Lower lobe of right lung (tissue), 2 donors: ENCODE data around the gene RAET1E. TPM values are rescaled to one million over a fixed set of nuclear protein-coding genes. Genes with fewer than 3 reads are reported as not detected.

Experiments
- ATAC-seq, 2 donors: fragments of 200-7000 bp; cut with Tn5 transposase; one replicate each; pipeline ENCODE4 v1.9.1; 2020 to 2022; ENCODE audit warnings: mild to moderate bottlenecking in 2 of 2, moderate library complexity in 2 of 2
- DNase-seq: peaks from one replicate; pipeline ENCODE4 v3.0.0-alpha.2; 2020
- H3K27ac ChIP-seq: fragments of 200-600 bp; one replicate; pipeline ENCODE4 v1.8.0; 2022
- H3K27me3 ChIP-seq: fragments of 200-600 bp; one replicate; pipeline ENCODE4 v1.8.0; 2022; ENCODE audit warnings: low read depth
- H3K36me3 ChIP-seq: fragments of 200-600 bp; one replicate; pipeline ENCODE4 v1.8.0; 2022; ENCODE audit warnings: mild to moderate bottlenecking
- H3K4me1 ChIP-seq: fragments of 200-600 bp; one replicate; pipeline ENCODE4 v1.8.0; 2022
- H3K4me3 ChIP-seq: fragments of 200-600 bp; one replicate; pipeline ENCODE4 v1.8.0; 2022; ENCODE audit warnings: mild to moderate bottlenecking
- H3K9me3 ChIP-seq: fragments of 200-600 bp; one replicate; pipeline ENCODE4 v1.8.0; 2022
- intact Hi-C: fragments of 100-400 bp; cut with DNase I; formaldehyde crosslinking; loops from one replicate; pipeline ENCODE4 v1.11.0; 2022
- total RNA-seq: library from RNA; stranded (reverse); fragmentation: NEBNext Ultra II Directional; extraction: Animal tissue kit (Norgen Biotek cat#: 25700); gene quantifications from one replicate; pipeline ENCODE4 v1.2.1, GENCODE V29; 2021
- TF ChIP-seq, protein P1 (sequence below): fragments of 200-600 bp; IDR thresholded peaks from one replicate; pipeline ENCODE4 v1.8.0; 2022; ENCODE audit warnings: antibody characterized with exemption, mild to moderate bottlenecking
- donor health status: DM: no; HTN: yes; CAD: no; lungs with severe emphysema.

The RAET1E gene
- total RNA-seq, 1 donor from 2014 or later: not detected

DNA sequence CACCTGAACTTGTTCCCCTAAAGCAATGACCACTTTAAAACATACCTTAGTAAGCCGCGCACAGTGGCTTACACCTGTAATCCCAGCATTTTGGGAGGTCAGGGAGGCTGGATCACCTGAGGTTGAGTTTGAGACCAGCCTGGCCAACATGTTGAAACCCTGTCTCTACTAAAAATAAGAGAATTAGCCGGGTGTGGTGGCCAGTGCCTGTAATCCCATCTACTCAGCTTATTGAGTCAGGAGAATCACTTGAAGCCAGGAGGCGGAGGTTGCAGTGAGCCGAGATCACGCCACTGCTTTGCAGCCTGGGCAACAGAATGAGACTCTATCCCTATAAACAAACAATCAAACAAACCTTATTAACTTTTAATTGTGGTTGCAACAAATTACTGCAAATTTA lies 1.6 kb upstream of the RAET1E start:
- TF ChIP-seq, protein P1, sequence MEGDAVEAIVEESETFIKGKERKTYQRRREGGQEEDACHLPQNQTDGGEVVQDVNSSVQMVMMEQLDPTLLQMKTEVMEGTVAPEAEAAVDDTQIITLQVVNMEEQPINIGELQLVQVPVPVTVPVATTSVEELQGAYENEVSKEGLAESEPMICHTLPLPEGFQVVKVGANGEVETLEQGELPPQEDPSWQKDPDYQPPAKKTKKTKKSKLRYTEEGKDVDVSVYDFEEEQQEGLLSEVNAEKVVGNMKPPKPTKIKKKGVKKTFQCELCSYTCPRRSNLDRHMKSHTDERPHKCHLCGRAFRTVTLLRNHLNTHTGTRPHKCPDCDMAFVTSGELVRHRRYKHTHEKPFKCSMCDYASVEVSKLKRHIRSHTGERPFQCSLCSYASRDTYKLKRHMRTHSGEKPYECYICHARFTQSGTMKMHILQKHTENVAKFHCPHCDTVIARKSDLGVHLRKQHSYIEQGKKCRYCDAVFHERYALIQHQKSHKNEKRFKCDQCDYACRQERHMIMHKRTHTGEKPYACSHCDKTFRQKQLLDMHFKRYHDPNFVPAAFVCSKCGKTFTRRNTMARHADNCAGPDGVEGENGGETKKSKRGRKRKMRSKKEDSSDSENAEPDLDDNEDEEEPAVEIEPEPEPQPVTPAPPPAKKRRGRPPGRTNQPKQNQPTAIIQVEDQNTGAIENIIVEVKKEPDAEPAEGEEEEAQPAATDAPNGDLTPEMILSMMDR: no peak
- Histone ChIP-seq H3K9me3 (no peaks in the 10 kb centered on the region), H3K4me3 (no peak overlapping the region), H3K36me3 (no peaks in the 10 kb centered on the region), H3K27me3 (no peaks in the 10 kb centered on the region), H3K27ac (no peak overlapping the region), H3K4me1 (peaks cover 32% of the 10 kb centered on the region)
- intact Hi-C loops: no loop called here
- ATAC-seq: no peak
- DNase-seq: no peak

DNA sequence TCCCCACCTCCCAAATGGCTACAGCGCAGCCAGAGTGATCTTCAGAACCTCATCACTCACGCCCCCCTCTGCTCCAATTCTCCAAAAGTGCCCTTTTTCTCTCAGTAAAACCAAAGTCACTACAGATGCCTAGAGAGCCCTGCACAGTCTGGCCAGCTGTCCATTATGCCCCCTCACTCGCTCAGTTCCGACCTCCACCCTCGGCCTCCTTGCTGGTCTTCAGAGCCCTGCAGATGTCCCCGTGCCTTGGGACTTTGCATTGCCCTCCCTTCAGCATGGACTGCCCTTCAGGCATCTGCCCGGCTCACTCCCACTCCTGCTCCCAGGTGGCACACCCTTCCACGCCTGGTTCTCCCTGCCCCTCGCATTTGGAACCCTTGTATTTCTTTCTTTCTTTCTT lies 1.1 kb upstream of the RAET1E start:
- H3K9me3 ChIP-seq: no peaks in the 10 kb centered on the region
- intact Hi-C loops: no loop called here
- H3K27ac ChIP-seq: no peak overlapping the region
- TF ChIP-seq, protein P1: no peak
- H3K27me3 ChIP-seq: no peaks in the 10 kb centered on the region
- ATAC-seq (no peak), DNase-seq (no peak)
- H3K4me1 ChIP-seq: peaks cover 32% of the 10 kb centered on the region
- H3K36me3 ChIP-seq: no peaks in the 10 kb centered on the region
- no peak overlapping the region for H3K4me3 ChIP-seq

DNA sequence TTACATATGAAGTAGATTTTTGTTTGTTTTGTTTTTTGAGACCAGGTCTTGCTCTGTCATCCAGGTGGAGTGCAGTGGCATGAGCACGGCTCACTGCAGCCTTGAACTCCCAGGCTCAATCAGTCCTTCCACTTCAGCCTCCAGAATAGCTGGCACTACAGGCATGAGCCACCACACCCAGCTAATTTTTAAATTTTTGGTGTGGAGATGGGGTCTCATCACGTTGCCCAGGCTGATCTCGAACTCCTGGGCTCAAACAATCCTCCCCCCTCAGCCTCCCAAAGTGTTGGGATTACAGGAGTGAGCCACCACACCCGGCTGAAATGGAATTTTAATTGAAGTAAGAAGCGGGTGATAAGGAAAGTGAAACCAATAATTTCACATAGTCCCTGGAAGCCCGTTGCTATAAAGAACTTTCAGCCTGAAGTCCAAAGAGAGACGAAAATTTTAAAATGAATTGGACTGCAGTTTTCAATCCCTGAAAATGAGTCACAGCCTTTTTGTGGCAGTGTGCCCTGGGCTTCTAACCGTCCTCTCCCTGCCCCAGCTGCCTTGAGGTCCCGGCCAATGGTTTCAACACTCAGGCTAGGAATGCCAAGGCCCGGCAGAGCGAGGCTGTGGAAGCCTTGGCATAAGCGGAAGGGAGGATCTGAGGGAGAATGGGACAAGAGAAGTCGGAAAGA lies 757 bp downstream of the RAET1E start:
- peak; percentile 75 to 87 for ATAC-seq
- Histone ChIP-seq H3K4me1 (peaks cover 32% of the 10 kb centered on the region), H3K4me3 (peak overlapping the region; percentile 32), H3K27me3 (no peaks in the 10 kb centered on the region), H3K36me3 (no peaks in the 10 kb centered on the region), H3K27ac (peak overlapping the region; percentile 83), H3K9me3 (no peaks in the 10 kb centered on the region)
- intact Hi-C loops: no loop called here
- peak; percentile 59 for DNase-seq
- TF ChIP-seq, protein P1: no peak

DNA sequence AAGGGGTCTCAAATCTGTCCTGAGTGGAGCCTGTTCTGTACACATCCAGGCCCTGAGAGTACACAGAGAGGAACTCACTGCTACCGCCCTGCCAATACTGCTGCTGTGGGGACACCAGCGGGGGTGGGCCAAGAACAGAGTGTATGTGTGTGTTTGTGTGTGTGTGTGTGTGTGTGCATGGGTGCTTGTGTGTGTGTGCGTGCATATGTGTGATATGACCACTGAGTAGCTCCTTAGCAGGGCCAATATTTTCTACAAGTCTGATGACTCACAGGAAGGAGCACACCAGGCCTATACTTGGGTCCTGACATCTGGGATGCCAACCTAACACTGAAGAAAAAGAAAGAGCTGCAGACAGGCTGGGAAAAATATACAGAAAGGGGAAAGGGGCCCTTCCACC lies 1.4 kb downstream of the RAET1E start:
- H3K36me3 ChIP-seq: no peaks in the 10 kb centered on the region
- no peaks in the 10 kb centered on the region for H3K27me3 ChIP-seq
- peaks cover 32% of the 10 kb centered on the region for H3K4me1 ChIP-seq
- H3K4me3 ChIP-seq: no peak overlapping the region
- peak in 1 of 2 donors; percentile 42 for ATAC-seq
- peak overlapping the region; percentile 83 for H3K27ac ChIP-seq
- intact Hi-C loops: no loop called here
- TF ChIP-seq, protein P1: no peak
- no peaks in the 10 kb centered on the region for H3K9me3 ChIP-seq
- no peak for DNase-seq

DNA sequence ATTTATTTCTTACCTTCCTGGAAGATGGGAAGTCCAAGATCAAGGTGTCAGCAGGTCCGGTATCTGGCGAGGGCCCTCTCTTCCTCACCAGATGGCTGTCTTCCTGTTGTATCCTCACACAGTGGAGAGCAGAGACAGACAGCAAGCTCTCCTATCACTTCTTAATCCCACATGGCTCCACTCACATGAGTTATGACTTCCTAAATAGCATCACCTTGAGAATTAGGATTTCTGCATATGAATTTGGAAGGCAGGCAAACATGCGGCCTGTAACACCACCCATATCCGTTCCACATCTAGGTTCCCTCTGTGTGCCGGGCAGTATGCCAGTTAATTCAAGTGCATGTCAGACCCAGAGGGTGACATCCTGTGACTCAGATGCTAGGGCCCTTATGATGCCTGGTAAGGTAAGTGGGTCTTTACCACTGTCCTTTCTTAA lies 2.1 kb downstream of the RAET1E start:
- peak; percentile 51 to 60 for ATAC-seq

More for the DNA sequence above, 2.1 kb downstream of the RAET1E start:
- peaks cover 32% of the 10 kb centered on the region for H3K4me1 ChIP-seq
- TF ChIP-seq, protein P1: no peak
- H3K36me3 ChIP-seq: no peaks in the 10 kb centered on the region
- intact Hi-C loops: no loop called here
- H3K27me3 ChIP-seq: no peaks in the 10 kb centered on the region
- H3K9me3 ChIP-seq: no peaks in the 10 kb centered on the region
- H3K4me3 ChIP-seq: no peak overlapping the region
- peak overlapping the region; percentile 83 for H3K27ac ChIP-seq
- no peak for DNase-seq
